ENCODE data around the gene IL17RB.

DNA sequence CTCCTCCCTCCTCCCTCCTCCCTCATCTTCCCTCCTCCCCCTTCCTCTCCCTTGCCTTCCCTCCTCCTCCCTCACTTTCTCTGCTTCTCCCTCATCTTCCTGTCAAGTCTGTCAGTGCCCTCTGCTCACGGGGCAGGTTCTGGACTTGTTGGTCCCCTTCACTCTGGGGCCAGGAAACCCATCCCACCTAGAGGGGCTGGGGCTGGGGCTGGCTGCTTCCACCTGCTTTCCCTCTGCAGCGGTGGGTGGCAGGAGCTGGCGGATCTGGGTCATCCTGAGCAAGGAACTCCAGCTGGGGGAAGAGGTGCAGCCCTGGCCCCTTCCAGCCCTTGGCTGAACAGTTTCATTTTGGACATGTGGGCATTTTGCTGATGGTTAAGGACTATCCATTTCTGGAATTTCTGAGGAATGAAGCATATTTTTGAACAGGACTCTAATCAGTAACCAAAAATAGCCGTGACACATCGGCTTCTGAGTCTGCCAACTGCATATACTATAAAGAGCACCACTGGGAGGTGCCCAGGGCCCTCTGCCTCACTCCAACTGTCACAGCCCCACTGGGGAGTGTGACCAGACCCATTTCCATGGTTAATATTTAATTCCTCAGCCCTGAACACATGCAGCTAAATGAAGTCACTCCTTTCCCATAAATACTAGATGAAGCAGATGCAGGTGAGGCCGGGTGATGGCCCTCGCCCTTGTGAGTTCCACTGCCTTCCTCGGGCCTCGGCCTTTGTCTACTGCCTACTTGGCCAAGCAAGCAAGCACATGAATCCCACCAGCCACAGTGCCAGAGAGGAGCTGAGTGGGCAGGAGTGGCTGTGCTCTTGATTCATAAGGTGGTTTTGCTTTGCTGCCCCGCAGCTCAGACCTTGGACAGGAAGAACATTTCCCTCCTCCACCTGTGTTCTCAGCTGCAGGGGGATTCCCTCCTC, 39.9 kb upstream of the IL17RB start:
- TF ChIP-seq, protein P1, sequence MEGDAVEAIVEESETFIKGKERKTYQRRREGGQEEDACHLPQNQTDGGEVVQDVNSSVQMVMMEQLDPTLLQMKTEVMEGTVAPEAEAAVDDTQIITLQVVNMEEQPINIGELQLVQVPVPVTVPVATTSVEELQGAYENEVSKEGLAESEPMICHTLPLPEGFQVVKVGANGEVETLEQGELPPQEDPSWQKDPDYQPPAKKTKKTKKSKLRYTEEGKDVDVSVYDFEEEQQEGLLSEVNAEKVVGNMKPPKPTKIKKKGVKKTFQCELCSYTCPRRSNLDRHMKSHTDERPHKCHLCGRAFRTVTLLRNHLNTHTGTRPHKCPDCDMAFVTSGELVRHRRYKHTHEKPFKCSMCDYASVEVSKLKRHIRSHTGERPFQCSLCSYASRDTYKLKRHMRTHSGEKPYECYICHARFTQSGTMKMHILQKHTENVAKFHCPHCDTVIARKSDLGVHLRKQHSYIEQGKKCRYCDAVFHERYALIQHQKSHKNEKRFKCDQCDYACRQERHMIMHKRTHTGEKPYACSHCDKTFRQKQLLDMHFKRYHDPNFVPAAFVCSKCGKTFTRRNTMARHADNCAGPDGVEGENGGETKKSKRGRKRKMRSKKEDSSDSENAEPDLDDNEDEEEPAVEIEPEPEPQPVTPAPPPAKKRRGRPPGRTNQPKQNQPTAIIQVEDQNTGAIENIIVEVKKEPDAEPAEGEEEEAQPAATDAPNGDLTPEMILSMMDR (IDR thresholded peaks at IDR 0.05), result no peak
- no peak for TF ChIP-seq POLR2A (IDR thresholded peaks at IDR 0.05)
- no peak for TF ChIP-seq EP300 (IDR thresholded peaks at IDR 0.05)

Measured in tibial nerve (tissue), 4 donors.